DND-41 (cell line): ENCODE measurements around the gene CORT.

ENCODE experiments used
- ATAC-seq: fragments of 200-7000 bp; cut with Tn5 transposase; 3 replicates; pipeline ENCODE4 v1.9.1; 2021; ENCODE audit warnings: low read depth; ENCODE audit not compliant: insufficient read depth
- DNase-seq: peaks from one replicate; pipeline ENCODE4 v3.0.0-alpha.2; 2020
- H2AFZ ChIP-seq: 2 replicates; pipeline ENCODE4 v1.6.0; 2012; ENCODE audit warnings: low read depth, low read length
- H3K27ac ChIP-seq: 2 replicates; pipeline ENCODE4 v1.5.1; 2012; ENCODE audit warnings: low read length, inconsistent platforms
- H3K27me3 ChIP-seq: fragments of 200-600 bp; sonication (generic); 2 replicates; pipeline ENCODE4 v1.6.0; 2012; ENCODE audit warnings: low read length, mild to moderate bottlenecking, inconsistent platforms; ENCODE audit not compliant: insufficient read depth, poor library complexity
- H3K36me3 ChIP-seq: 2 replicates; pipeline ENCODE4 v1.5.1; 2012; ENCODE audit warnings: low read length, inconsistent platforms; ENCODE audit not compliant: insufficient read depth
- H3K4me1 ChIP-seq: 2 replicates; pipeline ENCODE4 v1.5.1; 2012; ENCODE audit warnings: mild to moderate bottlenecking, low read length; ENCODE audit not compliant: insufficient read depth
- H3K4me2 ChIP-seq: 2 replicates; pipeline ENCODE4 v1.6.0; 2012; ENCODE audit warnings: mild to moderate bottlenecking, moderate library complexity, low read length, inconsistent platforms; ENCODE audit not compliant: insufficient read depth
- H3K4me3 ChIP-seq, 2 experiments: fragments of 200-600 bp in 1 of 2; shearing (Covaris generic) in 1 of 2; 2 replicates each; pipeline ENCODE4 v1.5.1; 2012 to 2016; ENCODE audit warnings: inconsistent platforms in 2 of 2, low read length in 2 of 2, mild to moderate bottlenecking in 2 of 2, low read depth in 1 of 2, moderate library complexity in 1 of 2
- H3K79me2 ChIP-seq: 2 replicates; pipeline ENCODE4 v1.6.0; 2012; ENCODE audit warnings: low read length, inconsistent platforms; ENCODE audit not compliant: insufficient read depth
- H3K9ac ChIP-seq: 2 replicates; pipeline ENCODE4 v1.6.0; 2012; ENCODE audit warnings: low read depth, mild to moderate bottlenecking, inconsistent platforms, low read length, moderate library complexity
- H3K9me3 ChIP-seq: 2 replicates; pipeline ENCODE4 v1.5.1; 2012; ENCODE audit warnings: low read length, moderate library complexity, mild to moderate bottlenecking, inconsistent platforms; ENCODE audit not compliant: insufficient read depth, severe bottlenecking
- H4K20me1 ChIP-seq: 2 replicates; pipeline ENCODE4 v1.6.0; 2012; ENCODE audit warnings: low read length; ENCODE audit not compliant: insufficient read depth
- EZH2 ChIP-seq: IDR thresholded peaks from 3 replicates; pipeline ENCODE4 v1.6.1; 2012; ENCODE audit warnings: borderline replicate concordance, low read depth, mild to moderate bottlenecking, moderate library complexity, low read length, inconsistent platforms; ENCODE audit not compliant: severe bottlenecking
- TF ChIP-seq, protein P1 (sequence below): IDR thresholded peaks from 2 replicates; pipeline ENCODE4 v1.5.1; 2012; ENCODE audit warnings: borderline replicate concordance, low read length, moderate library complexity, mild to moderate bottlenecking; ENCODE audit not compliant: poor library complexity, severe bottlenecking; ENCODE audit errors: extremely low read depth

The CORT gene

DNA sequence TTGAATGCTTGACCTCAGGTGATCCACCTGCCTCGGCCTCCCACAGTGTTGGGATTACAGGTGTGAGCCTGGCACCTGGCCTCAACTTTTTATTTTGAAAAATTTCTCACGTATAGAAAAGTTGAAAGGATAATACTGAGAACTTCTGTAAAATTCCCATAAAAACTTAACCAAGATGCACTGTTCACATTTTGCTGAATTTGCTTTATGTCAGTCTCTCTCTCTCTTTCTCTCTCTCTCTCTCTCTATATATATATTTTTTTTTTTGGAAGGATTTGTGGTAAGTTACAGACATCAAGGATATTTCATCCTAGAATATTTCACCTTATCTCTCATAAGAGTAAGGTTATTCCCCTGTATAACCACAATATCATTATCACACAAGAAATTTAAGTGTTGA, 30.8 kb downstream of the CORT start:
- Histone ChIP-seq H3K9ac (no peak overlapping the region), H3K27me3 (no peaks in the 10 kb centered on the region), H3K9me3 (no peaks in the 10 kb centered on the region), H3K79me2 (peaks cover 83% of the 10 kb centered on the region), H4K20me1 (peaks cover 10% of the 10 kb centered on the region; the same call in 1 of the 2 replicates), H3K4me1 (peaks cover 18% of the 10 kb centered on the region), H3K4me3 (no peak overlapping the region), H3K27ac (no peak overlapping the region), H2AFZ (no peak overlapping the region), H3K4me2 (no peak overlapping the region), H3K36me3 (no peaks in the 10 kb centered on the region)
- no peak for TF ChIP-seq EZH2
- TF ChIP-seq, protein P1, sequence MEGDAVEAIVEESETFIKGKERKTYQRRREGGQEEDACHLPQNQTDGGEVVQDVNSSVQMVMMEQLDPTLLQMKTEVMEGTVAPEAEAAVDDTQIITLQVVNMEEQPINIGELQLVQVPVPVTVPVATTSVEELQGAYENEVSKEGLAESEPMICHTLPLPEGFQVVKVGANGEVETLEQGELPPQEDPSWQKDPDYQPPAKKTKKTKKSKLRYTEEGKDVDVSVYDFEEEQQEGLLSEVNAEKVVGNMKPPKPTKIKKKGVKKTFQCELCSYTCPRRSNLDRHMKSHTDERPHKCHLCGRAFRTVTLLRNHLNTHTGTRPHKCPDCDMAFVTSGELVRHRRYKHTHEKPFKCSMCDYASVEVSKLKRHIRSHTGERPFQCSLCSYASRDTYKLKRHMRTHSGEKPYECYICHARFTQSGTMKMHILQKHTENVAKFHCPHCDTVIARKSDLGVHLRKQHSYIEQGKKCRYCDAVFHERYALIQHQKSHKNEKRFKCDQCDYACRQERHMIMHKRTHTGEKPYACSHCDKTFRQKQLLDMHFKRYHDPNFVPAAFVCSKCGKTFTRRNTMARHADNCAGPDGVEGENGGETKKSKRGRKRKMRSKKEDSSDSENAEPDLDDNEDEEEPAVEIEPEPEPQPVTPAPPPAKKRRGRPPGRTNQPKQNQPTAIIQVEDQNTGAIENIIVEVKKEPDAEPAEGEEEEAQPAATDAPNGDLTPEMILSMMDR = no peak
- ATAC-seq (no peak), DNase-seq (no peak)

DNA sequence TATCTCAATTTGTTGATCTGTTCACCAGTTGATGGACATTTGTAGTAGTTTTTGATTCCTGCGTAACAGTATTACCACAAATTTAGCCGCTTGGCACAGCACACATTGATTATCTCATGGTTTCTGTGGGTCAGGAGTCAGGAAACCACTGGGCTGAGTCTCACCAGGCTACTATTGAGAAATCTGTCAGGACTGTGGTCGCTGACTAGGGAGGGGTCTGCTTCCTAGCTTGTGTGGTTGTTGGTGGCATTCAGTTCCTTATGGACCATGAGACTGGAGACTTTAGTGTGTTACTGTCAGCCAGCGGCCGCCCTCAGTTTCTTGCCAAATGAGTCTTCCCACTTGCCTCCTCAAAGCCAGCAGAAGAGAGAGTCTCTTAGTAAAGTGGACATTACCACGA, 34.7 kb downstream of the CORT start:
- ATAC-seq = no peak
- H3K27ac ChIP-seq = no peak overlapping the region

DNA sequence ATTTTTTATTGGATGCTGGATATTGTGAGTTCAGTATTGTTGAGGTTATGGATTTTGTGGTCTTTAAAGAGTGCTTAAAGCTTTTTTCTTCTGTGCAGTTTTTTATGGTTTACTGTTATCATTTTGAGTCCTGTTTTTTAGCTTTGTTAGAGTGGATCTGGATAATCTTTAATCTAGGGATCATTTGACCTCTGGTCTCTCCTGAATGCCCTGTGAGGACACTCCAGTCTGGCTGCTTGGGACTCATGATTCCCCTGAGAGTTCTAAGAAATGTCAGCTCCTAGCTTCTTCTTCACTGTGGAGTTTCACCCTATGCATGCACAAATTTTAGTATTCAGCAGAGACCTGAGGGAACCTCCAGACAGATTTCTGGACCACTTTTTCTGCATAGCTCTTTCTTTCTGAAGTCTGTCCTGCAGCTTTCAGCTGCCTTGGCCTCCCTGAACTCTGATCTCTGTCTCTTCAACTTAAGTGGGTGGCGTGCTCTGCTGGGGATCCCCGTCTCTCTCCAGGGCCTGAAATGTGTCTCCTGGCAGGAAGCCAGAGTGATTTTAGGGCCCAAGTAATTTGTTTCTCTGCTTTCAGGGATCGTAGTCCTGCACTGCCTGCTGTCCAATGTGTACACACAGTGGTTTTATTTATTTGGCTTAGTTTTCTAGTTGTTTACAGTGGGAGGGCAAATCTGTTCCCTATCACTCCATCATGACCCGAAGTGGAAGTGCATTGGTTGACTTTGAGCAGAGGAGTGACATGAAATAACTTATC, 39.6 kb downstream of the CORT start:
- no peak overlapping the region for H3K4me2 ChIP-seq
- no peak overlapping the region for H2AFZ ChIP-seq
- H4K20me1 ChIP-seq = peaks cover 14% of the 10 kb centered on the region; the same call in 1 of the 2 replicates
- no peak for ATAC-seq
- H3K4me3 ChIP-seq = no peak overlapping the region
- no peaks in the 10 kb centered on the region for H3K9me3 ChIP-seq
- H3K4me1 ChIP-seq = peaks cover 6% of the 10 kb centered on the region; the same call in 1 of the 2 replicates
- no peaks in the 10 kb centered on the region for H3K36me3 ChIP-seq
- H3K9ac ChIP-seq = no peak overlapping the region
- no peak for TF ChIP-seq EZH2
- TF ChIP-seq, protein P1 = no peak
- H3K27ac ChIP-seq = no peak overlapping the region
- H3K27me3 ChIP-seq = no peaks in the 10 kb centered on the region
- peaks cover 62% of the 10 kb centered on the region for H3K79me2 ChIP-seq
- DNase-seq = no peak

More for the DNA sequence above, 34.7 kb downstream of the CORT start:
- no peak overlapping the region for H3K9ac ChIP-seq
- TF ChIP-seq, protein P1 = no peak
- no peak for TF ChIP-seq EZH2
- DNase-seq = no peak
- H3K36me3 ChIP-seq = no peaks in the 10 kb centered on the region
- H3K4me2 ChIP-seq = no peak overlapping the region
- H3K27me3 ChIP-seq = no peaks in the 10 kb centered on the region
- no peak overlapping the region for H2AFZ ChIP-seq
- H3K4me3 ChIP-seq = no peak overlapping the region
- H3K9me3 ChIP-seq = no peaks in the 10 kb centered on the region
- no peaks in the 10 kb centered on the region for H3K4me1 ChIP-seq
- peaks cover 65% of the 10 kb centered on the region for H3K79me2 ChIP-seq
- H4K20me1 ChIP-seq = peaks cover 9% of the 10 kb centered on the region; the same call in 1 of the 2 replicates
